GM18526 (cell line): ENCODE data around the gene EXOG.

Source experiments
- POLR2A ChIP-seq: IDR thresholded peaks from 3 replicates; pipeline ENCODE4 v1.6.1; 2011; ENCODE audit not compliant: insufficient read length; ENCODE audit errors: extremely low read depth

The EXOG gene

DNA sequence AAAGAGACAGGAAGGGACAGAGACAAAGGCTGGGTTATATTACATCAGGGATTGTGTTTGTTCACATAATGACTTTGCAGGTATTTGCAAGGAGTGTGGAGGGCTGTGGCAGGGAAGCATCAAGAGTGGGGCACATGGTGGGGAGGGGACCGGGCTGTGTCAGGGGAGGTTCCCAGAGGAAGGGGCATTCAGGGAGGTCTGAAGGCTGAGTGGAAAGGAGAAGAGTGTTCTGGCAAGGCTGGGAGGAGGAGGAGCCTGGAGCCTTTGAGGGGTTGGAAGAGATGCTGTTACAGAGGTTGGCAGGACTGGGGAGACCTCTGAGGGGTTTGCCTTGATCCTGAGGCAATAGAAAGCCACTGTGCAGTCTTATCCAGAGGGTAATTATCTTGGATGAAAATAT lies 49.4 kb downstream of the EXOG start:
- no peak for TF ChIP-seq POLR2A

DNA sequence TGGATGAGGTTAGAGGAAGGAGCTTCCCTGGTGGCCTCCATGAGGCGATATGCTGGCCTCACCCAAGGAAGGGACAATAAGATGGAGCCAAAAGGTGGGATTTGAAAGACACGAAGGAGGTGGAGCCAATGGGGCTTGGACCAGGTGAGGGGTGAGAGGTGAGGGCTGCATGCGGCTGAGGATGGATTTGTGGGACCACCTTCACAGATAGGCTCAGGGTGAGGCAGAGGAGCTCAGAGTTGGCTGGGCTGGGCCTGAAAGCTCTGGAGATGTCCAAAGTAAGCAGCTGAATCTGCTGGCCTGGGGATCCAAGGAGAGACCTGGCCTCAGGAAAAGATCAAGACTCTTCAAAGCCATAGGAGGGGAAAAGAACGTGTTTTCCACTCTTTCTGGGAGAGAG lies 49.8 kb downstream of the EXOG start:
- TF ChIP-seq POLR2A, result no peak

DNA sequence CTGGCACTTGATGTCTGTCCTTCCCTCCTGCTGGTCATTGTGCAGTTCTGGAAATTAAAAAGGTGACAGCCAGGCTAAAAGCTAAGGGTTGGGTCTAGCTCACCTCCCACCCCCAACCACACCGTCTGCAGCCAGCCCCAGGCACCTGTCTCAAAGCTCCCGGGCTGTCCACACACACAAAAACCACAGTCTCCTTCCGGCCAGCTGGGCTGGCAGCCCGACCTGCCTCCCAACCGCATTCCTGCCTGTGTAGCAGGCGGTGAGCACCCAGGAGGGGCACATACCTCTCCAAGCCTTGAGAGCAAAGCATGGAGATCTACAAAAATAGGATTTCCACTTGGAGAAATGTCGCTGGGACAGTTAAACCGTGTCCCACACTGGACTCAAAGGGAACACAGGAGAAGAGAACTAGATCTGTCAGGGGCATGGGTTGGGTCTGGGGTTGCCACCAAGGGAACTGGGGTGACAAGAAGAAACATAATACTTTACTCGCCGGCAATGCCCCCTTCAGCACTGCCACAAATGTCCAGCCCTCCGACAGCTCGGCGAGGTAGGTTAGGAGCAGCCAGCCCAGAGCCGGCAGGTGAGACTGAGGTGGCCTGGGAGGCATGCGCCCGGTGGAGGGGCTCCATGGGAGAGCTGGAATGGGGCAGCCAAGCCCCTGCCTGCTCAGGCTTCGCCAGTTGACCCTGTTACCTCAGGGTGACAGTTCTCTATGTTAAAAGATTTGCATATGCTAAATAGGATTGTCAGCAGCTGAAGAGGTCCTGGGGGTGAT lies 52.2 kb downstream of the EXOG start:
- TF ChIP-seq POLR2A, result no peak

DNA sequence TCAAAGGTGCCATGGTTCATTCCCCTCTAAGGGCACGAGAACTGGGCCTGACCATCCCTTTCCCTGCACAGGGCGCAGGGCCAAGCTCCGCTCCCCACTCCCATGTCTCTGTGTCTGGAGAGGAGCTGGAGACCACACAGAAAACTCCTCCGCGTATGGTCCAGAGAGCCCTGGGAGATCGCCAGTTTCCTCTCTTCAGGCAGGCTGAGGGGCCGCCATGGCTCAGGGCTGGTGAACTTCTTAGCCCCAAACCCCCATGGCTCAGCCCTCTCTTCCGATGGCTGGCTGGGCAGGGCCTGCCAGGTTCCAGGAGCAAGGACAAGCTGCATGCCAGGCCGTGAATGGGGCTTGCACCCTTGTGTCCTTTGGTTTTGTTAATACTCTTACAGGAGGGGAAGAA lies 52.9 kb downstream of the EXOG start:
- TF ChIP-seq POLR2A, result no peak

DNA sequence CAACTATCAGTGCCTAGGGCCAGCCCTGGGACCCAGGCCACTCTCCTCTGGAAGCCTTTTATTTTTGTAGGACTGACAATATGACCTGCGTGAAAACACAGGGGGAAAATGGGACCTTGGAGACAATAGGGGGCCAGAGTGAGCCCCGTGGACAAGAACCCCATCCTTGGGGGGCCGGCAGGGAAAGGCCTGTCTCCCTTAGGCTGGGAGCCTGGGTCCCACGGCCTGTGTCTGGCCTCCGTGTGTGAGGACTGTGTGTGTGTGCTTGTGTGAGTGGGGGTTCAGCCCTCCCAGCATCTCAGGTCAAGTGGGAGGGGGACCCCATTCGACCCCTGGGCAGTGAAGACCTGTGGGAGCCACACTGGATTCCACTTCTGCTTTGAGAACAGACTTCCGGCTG lies 53.3 kb downstream of the EXOG start:
- TF ChIP-seq POLR2A, result no peak

DNA sequence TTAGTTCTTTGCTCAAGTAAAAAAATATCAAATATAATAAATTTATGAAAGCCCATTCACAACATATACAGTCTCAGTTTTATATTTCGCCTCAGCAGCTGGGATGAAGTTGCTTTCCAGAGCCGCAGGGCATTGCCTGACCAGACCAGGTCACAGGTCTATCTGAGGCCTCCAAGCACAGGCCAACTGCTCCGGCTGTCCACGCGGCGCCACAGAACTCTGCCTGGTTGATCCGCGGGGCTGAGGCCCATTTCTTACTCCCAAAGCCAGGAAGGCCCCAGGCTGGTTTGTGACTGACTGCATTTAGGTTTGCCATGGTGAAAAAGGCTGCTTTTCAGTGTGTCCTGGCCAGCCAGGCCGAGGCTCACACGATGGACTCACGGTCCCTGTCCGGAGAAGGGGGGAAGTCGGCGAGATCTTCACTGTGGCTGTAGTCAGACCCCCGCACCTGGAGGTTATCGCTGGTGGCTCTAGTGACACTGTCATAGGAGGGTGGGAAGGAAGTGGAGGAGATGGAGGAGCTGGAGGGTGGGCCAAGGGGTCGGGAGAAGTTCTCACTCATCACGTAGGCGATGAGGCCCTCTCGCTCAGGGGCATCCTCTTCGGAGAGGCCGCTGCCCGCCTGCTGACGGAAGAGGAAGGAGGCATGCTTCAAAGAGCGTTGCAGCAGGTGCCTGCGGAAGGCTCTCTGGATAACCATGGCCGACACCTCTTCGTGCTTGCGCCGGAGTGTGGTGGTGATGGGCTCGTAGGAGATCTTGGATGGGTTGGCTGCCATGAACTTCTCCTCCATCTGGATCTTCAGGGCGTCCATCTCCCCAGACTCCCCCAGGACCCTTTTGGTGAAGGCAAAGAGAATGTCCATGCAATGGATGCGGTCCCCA lies 54.1 kb downstream of the EXOG start:
- TF ChIP-seq POLR2A, result no peak

DNA sequence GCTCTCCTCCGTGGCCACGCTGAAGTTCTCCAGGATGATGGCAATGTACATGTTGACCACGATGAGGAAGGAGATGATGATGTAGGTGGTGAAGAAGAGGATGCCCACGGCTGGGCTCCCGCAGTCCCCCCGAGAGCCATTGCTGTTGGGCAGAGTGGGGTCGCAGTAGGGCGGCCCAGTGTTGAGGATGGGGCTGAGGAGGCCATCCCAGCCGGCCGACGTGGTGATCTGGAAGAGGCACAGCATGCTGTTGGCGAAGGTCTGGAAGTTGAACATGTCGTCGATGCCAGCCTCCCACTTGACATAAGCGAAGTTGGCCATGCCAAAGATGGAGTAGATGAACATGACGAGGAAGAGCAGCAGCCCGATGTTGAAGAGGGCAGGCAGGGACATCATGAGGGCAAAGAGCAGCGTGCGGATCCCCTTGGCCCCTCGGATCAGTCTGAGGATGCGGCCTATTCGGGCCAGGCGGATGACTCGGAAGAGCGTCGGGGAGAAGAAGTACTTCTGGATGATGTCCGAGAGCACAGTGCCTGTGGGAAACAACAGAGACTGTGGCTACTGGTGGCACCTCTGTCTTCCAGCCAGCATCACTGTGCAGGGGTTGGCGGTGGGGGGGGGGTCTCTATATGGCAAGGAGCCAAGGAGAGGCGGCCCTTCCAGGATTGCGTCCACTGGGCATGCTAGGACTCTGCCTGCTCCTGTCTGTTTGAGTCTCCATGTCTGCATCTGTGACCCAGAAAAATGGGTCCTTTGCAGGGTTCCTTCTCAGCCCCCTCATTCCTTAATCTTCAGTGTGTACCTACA lies 55.1 kb downstream of the EXOG start:
- no peak for TF ChIP-seq POLR2A

DNA sequence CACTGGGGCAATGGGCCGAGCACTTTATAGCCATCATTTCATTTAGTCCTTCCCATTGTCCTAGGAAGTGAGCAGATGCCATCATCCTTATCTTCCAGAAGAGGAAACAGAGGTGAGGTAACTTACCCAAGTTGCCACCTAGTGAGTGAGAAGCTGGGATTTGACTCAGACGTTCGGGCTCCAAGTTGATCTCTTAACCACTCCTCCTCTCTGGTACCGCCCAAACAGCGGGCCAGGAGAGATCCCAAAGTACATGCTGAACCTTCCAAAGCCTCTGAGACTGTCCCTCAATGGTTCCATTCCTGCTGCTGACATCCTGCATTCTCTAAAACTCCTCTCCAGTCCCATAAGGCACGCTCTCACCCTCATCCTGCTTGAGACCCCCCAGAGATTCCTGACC lies 56.2 kb downstream of the EXOG start:
- no peak for TF ChIP-seq POLR2A

DNA sequence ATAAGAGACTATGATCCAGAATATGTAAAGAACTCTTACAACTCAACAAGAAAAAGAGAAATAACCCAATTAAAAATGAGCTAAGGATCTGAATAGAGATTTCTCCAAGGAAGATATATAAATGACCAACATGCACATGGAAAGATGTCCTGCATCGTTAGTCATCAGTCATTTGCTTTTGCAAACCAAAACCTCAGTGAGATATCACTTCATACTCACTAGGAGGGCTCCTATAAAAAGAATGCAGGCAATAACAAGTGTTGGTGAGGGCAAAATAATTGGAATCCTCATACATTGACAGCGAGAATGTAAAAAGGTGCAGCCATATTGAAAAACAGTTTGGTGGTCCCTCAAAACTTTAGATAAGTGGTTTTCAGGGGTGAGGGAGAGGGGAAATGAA lies 56.9 kb downstream of the EXOG start:
- no peak for TF ChIP-seq POLR2A

DNA sequence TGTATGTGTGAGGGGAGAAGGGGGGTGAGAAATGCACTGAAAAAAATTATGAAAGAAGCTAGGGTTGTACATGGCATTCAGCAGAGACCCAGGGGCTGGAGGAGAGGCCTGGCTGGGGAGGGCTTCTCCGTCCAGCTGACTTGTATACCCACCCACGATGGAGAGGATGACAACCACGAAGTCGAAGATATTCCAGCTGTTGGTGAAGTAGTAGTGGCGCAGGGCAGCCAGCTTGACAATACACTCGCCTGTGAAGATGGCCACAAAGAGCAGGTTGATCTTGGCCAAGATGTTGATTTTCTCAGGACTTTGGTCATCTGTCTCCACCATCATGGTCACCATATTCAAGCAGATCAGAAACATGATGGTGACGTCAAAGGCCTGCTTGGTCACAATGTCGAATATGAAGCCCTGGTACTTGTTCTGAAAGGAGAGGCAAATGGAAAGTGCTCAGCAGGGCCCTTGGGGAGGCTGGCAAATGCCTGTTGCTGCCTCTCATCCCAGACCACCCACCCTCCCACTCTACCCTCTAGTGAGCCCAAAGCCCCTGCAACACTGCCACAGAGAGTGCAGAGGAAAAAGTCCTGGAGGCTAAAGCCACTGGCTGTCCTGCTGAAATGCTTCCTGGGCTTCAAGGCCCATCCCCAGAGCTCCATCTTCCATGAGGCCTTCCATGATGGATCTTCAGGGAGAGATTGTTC lies 58.1 kb downstream of the EXOG start:
- TF ChIP-seq POLR2A, result no peak

DNA sequence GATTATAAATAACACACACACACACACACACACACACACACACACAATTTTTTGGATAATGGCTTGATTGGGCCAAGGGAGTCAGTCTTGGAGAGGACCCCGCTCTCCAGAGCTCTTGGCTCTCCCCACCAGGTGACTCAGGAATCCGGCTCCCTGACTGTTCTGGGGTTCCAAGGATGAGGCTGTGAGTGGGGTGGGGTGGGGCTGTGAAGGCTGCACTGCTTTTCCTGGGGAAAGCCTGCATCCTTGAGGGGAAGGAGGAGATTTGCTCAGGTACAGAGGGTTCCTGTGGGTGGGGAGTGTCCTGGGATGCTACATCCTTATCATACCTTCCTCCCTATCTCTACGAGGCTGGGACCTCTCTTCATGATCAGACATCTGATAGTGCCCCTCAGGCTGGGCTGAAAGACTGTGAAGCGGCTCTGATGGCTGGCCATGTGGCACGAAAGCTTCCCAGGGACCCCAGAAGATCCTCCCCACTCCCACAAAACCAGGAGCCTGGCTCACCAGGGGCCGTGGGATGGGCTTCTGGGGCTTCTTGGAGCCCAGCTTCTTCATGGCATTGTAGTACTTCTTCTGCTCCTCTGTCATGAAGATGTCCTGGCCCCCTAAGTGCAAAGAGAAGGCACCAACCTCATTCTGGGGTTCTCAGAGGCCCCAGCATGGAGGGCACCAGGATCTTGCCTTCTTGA lies 59.2 kb downstream of the EXOG start:
- no peak for TF ChIP-seq POLR2A

DNA sequence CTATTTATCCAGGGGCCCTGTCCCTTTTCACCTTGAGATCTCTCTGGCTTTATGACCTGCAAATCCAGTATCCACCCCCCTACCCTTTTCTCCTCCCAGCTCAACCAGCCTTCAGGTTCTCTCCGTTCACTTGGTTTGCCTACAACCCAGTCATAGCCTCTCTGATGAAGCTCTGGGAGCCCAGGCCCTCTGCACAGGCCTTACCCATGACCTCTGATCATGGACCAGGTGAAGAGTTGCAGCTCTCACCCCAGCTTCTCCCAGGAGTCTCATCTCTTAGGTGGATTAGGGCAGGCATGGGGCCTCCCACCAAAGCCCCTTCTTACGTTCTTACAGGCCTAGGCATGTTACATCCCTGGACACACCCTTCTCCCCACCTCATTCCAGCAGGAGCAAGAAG lies 59.8 kb downstream of the EXOG start:
- no peak for TF ChIP-seq POLR2A

DNA sequence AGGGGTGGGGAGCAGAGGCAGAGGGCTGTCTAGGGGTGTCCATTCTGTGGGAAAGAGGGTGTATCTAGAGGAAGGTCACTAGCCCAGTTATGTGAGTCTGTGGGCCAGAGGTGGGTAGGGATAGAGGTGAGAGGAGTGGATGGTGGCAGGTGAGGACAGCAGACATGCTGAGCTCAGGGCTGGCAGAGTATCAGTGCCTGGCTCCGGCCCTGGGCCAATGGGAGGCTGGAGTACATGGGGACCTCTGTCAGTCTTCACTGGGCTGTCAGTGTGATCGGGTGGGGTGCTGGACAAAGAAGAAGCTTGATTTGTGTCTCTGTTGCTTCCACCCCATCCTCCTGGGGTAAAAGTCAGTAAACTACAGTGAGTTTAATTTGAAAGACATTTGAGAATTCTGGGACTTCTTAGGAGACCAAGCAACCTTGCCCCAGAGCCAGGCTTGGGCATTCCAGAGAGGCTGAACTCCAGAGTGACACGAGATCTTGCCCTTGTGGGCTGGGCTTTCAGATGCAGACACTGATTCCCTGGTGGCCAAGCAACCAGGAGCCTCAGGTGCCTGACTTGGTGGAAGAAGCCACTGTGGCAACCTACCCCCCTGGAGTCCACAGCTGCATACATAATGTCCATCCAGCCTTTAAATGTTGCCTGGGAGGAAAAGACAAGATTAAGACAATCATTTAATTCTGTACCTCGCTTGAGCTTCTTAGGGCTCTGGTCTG lies 60.7 kb downstream of the EXOG start:
- no peak for TF ChIP-seq POLR2A

DNA sequence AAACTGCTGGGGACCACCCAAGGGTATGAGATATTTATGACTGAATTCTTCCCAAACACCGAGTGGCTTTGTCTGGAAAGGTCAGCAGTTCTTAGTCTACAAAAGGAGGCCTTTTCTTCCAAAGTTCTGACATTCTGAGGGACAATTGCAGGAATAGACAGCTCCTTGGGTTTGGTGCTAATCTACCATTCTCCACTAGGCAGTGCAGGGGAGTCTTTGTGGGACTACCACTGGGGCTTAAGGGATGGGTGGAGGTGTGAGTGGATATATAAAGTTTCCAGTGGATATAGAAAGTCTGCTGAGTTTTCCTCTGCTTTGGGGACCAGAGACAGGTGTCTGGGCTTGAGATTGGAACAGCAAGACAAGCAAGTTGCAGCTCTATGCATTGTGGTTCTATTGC lies 62.7 kb downstream of the EXOG start:
- no peak for TF ChIP-seq POLR2A
